GM18505 (cell line): Measurements from ENCODE around the gene KCTD4.
"Not testable (repeated sequence)": the region's sequence is repeated elsewhere in the genome, so short reads cannot be mapped to it uniquely, and the experiment has no call there.

Source experiments
- ATAC-seq: cut with Tn5 transposase; IDR thresholded peaks from one replicate; pipeline ENCODE4 v1.9.1; 2021; ENCODE audit not compliant: unreplicated experiment
- POLR2A ChIP-seq: IDR thresholded peaks from 4 replicates; pipeline ENCODE4 v1.6.1; 2011; ENCODE audit warnings: borderline replicate concordance; ENCODE audit not compliant: insufficient read depth, insufficient read length; ENCODE audit errors: extremely low read depth

Gene KCTD4

DNA sequence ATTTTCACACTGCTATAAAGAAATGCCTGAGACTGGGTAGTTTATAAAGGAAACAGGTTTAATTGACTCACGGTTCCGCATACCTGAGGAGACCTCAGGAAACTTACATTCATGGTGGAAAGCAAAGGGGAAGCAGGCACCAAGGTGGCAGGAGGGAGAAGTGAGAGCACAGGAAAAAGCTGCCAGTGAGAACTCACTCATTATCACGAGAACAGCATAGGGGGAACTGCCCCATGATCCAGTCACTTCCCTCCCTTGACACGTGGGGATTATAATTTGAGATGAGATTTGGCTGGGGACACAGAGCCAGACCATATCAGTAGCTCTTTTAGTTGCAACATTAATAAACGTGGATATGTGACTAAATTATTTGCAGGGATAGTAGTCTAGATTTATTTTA is 4.3 kb upstream of the KCTD4 start:
- no peak for TF ChIP-seq POLR2A
- ATAC-seq, result no peak

DNA sequence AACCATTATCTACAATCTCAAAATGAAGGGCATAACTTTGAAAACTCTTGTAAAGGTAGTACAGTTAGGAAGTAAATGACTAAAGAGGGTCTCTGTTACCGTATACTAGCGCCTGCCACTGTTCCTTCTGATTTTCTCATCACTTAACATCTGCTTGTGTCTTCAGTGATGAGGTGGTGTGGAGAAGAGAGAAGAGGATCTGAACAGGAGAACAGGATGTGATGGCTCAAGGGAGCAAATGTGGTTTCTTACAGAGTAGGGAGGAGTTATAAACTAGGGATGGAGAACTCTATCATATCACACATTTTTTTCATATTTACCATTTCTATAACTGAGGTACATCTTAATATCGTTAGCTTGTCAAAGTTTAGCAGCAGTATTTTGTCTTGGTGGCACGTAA is 1.1 kb downstream of the KCTD4 start:
- TF ChIP-seq POLR2A, result no peak
- ATAC-seq, result no peak

DNA sequence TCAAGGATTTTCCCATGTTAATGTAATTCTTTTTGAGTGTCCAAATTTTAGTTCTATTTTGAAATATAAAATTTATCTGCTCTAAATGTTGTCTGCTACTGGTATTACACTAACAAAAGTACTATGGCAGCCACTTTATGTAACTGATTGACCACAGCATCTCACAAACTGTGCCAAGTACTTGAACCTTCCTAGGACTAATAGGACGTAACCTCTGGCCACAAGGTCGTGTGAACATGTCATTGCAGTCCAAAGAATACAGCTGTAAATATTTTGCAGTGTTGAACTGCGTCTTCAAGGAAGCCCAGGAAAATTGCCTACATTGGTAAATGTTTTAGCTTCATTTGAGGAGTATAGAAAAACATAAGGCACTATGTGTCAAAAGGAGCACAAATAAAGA is 1.9 kb downstream of the KCTD4 start:
- ATAC-seq, result no peak
- TF ChIP-seq POLR2A, result no peak

DNA sequence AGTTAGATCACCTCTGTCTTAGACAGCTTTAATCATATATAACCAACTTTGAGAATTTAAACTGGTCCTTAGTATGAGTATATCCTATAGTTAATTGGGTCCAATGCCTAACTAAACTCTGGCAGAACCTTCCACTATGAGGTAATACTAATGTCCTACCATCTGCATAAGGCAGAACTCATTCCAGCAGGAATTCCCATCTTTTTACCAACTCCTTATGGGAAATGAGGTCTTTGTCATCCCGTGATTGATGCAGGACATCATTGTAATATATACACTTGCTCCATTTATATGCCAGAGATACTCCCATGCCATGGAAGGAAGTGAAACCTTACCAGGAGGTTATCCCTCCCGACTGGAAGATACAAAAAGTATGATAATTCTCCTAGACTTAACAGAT is 2.8 kb downstream of the KCTD4 start:
- no peak for ATAC-seq
- TF ChIP-seq POLR2A, result no peak

DNA sequence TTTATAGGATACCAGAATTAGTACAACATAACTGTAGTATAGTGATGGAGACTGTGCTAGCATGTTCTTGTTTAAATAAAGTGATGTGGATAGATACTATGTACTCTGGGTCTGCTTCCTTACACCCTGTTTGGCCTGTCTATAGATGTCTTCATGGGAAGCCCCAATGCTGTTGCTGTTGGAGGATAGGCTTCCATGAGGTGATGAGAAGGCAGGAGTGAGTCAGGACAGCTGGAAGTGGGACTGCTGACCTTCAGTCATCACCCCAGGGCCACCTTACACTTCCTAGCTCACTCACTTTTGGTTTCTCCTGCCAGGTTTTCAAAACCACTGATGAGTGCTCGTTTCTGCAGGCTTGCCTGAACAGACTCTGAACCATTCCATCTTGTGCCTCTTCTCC is 4.2 kb downstream of the KCTD4 start:
- ATAC-seq, result no peak

DNA sequence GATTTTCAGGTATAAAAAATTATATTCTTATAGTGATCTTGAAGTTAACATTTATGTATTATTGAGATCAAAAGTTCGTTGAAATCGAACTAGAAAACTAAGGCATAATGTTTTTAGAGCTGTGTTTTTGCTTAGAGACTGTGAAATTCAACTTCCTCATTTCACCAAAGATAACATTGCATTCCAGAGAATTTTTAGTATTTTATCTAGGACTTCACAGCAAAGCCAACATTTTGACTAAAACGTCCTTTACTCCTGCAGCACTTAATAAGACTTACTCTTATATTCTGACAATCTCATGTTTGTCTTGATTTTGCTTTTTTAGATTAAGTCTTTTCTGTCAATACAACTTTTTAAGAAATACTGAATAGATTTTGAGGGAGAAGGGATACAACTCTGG is 4.7 kb downstream of the KCTD4 start:
- ATAC-seq, result no peak
- TF ChIP-seq POLR2A, result no peak

More for the DNA sequence above, 4.2 kb downstream of the KCTD4 start:
- TF ChIP-seq POLR2A, result no peak

DNA sequence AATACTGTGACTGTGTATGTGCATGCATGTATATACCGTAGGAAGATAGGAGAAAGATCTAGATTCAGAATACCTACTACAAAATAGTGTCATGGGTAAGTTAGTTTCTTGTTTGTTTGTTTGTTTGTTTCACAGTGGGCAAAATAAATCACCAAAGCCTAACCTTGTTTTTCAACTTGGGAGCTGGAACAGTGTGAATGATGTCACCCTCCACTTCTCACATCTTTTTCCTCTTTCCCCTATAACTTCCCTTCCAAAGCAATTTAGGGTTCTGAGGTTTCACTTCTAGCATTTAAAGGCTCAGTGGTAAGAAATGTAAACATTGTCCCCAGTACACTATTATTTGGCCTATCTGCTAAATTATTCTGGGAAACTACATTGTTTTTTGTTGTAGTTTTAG is 5.4 kb downstream of the KCTD4 start:
- no peak for ATAC-seq
- TF ChIP-seq POLR2A, result no peak

DNA sequence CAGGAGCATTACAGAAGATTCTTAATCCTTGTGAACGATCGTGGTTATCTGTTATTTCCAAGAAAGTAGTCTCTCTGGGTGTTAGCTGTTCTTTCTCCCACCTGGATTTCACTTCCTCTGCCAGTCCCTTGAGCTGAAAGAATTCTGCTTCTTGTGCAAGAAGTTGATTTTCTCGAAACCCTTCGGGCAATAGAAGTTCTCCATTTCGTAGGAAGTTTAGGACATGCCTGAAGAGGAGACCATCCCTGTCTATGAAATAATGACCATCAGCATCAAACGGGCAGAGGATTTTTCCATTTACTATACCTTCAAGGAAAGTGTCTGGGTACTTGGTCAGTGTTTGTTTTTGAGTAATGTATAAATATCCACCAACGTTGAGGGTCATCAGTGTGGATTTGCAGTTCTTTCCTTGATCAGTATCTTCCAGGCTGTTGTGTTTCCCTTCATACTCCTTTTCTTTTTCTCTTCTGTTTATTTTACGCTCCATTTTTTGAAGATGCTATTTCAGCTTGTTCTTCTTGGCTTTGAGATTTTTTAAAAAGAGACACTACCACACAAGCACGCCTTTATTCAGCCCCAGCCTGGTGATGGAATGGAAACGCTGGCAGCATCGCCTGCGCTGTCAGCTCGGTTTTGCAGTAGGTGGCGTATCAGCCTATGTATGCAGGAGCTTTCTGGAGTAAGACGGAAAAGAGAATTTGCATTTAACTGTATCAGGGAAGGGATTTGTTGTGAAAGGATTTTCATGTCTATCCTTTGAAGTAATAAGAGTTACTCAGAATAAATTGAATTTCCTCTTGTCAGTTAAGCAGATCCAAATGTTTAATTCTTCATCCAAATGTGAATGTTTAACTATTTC is 6.5 kb downstream of the KCTD4 start:
- no peak for ATAC-seq

DNA sequence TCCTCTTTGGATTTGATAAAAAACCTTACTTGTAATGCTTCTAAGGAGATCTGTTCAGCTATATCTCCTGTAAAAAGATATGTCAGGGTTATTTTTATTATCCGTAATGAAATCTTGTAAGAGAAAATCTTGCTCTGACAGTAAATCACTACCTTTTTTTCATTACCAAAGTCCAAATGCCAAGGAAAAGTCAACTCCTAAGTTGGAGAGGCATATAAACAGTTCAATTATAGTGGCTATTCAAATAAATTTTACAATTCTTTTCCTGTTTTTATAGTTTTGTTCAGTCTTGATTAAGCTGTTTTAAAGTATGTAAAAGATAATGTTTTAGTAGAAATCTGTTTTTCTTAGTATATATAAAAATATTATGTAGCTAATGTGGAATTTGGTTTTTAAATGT is 9.0 kb downstream of the KCTD4 start:
- ATAC-seq, result no peak
- TF ChIP-seq POLR2A, result no peak

More for the DNA sequence above, 6.5 kb downstream of the KCTD4 start:
- no peak for TF ChIP-seq POLR2A

DNA sequence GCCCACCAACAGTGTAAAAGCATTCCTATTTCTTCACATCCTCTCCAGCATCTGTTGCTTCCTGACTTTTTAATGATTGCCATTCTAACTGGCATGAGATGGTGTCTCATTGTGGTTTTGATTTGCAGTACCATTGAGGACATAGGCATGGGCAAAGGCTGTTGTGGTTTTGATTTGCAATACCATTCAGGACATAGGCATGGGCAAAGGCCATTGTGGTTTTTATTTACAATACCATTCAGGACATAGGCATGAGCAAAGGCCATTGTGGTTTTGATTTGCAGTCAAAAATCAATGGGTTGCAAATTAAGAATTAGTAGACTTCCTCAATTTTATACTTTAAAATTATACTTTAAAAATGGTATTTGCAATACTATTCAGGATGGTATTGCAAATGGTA is 11.3 kb downstream of the KCTD4 start:
- not testable (repeated sequence) for ATAC-seq

DNA sequence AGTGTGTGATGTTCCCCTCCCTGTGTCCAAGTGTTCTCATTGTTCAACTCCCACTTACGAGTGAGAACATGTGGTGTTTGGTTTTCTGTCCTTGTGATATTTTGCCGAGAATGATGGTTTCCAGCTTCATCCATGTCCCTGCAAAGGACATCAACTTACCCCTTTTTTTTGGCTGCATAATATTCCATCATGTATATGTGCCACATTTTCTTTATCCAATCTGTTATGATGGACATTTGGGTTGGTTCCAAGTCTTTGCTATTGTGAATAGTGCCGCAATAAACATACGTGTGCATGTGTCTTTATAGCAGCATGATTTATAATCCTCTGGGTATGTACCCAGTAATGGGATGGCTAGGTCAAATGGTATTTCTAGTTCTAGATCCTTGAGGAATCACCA is 11.8 kb downstream of the KCTD4 start:
- not testable (repeated sequence) for ATAC-seq

DNA sequence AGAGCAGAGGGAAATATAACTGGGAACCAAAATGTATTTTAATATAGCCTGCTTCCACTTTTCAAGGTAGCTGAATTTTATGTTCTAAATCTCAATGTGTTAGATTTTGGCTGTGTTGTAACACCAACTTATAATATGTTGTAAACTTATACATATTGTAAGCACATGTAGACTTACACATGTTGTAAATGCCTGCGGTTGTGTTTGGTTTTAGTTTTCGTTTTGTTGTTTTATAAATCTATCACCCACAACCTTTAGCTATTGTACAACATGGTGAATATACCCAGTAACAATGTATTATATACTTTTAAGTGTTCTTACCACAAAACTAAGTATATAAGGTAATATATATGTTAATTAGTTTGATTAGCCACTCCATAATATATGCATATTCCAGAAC is 15.6 kb downstream of the KCTD4 start:
- no peak for ATAC-seq
- no peak for TF ChIP-seq POLR2A

DNA sequence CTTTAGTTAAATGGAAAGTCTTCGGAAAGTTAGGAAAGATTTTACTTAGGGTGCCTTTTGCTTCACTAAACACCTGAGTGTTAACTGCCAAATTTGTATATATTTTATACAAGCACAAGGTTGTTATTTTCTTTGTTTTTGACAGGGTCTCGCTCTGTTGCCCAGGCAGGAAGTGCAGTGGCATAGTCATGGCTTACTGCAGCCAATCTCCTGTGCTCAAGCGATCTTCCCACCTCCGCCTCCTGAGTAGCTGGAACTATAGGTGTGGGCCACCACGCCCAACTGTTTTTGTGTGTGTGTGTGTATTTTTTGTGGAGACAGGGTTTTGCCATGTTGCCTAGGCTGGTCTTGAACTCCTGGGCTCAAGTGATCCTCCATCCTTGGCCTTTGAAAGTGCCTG is 16.2 kb downstream of the KCTD4 start:
- TF ChIP-seq POLR2A, result no peak
- no peak for ATAC-seq

DNA sequence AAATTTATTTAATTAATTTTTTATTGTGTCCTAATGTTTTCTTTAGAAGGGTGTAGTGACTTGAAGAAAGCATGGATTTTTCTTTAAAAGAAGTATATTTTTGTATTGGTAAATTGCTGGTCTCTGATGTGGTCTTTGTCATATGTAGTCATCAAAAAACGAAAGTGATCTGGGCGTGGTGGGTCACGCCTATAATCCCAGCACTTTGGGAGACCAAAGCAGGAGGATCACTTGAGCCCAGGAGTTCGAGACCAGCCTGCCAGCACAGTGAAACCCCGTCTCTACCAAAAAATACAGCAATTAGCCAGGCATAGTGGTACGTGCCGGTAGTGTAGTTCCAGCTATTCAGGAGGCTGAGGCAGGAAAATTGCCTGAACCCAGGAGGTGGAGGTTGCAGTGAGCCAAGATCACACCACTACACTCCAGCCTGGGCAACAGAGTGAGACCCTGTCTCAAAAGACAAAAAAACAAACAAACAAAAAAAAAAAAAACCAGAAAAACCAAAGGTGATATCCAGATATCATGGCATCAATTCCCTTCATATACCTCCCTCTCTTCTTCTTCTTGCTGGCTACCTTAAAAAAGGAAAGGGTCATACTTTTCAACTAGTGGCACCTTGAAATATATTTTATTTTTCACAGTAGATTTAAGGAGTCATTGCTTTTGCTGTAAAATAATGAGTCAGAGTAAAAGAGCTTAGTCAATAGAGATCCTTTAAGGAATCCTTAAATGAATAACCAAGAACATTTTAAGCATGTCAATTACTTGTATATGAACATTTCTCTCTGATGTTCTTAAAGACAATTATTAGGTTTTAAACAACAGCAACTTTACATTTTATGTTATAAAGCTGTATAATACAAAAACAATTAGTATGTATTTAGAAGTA is 19.9 kb downstream of the KCTD4 start:
- TF ChIP-seq POLR2A, result no peak
- no peak for ATAC-seq
